Peyer's patch (tissue), 4 donors: ENCODE measurements around the gene PTPRQ.
"Not testable (repeated sequence)": the region's sequence is repeated elsewhere in the genome, so short reads cannot be mapped to it uniquely, and the experiment has no call there.

Source experiments
- CTCF ChIP-seq, 6 experiments: fragments of 450-650 bp in 4 of 6; fragments of 200-600 bp in 2 of 6; sonication (generic) in 1 of 6; IDR thresholded peaks; one replicate each; pipeline ENCODE4 v1.5.1; 2017 to 2019; ENCODE audit warnings: antibody characterized with exemption in 6 of 6, mild to moderate bottlenecking in 3 of 6, moderate library complexity in 1 of 6
- POLR2A ChIP-seq, 2 donors: fragments of 450-650 bp; IDR thresholded peaks; one replicate each; pipeline ENCODE4 v1.5.1; 2017; ENCODE audit warnings: antibody characterized with exemption in 2 of 2, mild to moderate bottlenecking in 2 of 2, moderate library complexity in 2 of 2

DNA sequence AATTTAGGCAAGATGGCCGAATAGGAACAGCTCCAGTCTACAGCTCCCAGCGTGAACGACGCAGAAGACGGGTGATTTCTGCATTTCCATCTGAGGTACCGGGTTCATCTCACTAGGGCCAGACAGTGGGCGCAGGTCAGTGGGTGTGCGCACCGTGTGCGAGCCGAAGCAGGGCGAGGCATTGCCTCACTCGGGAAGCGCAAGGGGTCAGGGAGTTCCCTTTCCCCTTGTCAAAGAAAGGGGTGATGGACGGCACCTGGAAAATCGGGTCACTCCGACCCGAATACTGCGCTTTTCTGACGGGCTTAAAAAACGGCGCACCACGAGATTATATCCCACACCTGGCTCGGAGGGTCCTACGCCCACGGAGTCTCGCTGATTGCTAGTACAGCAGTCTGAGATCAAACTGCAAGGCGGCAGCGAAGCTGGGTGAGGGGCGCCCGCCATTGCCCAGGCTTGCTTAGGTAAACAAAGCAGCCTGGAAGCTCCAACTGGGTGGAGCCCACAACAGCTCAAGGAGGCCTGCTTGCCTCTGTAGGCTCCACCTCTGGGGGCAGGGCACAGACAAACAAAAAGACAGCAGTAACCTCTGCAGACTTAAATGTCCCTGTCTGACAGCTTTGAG, 33.6 kb downstream of the PTPRQ start:
- TF ChIP-seq POLR2A, CTCF (IDR thresholded peaks at IDR 0.05): not testable (repeated sequence)
